GM19025 (cell line): ENCODE data around the gene ACSL1.

Source experiments
- ATAC-seq: cut with Tn5 transposase; IDR thresholded peaks from one replicate; pipeline ENCODE4 v1.9.1; 2021; ENCODE audit warnings: mild to moderate bottlenecking, low read depth, moderate library complexity; ENCODE audit not compliant: unreplicated experiment

Gene ACSL1, protein sequence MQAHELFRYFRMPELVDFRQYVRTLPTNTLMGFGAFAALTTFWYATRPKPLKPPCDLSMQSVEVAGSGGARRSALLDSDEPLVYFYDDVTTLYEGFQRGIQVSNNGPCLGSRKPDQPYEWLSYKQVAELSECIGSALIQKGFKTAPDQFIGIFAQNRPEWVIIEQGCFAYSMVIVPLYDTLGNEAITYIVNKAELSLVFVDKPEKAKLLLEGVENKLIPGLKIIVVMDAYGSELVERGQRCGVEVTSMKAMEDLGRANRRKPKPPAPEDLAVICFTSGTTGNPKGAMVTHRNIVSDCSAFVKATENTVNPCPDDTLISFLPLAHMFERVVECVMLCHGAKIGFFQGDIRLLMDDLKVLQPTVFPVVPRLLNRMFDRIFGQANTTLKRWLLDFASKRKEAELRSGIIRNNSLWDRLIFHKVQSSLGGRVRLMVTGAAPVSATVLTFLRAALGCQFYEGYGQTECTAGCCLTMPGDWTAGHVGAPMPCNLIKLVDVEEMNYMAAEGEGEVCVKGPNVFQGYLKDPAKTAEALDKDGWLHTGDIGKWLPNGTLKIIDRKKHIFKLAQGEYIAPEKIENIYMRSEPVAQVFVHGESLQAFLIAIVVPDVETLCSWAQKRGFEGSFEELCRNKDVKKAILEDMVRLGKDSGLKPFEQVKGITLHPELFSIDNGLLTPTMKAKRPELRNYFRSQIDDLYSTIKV

GRCh38 chr4:184825896-184826690 lies at the start of gene ACSL1:
Gene ACSL1 (minus strand): TSS chr4:184825968. CDS start chr4:184803514, 22,454 bp downstream.
- ATAC-seq, result peak; percentile 69

- no peak for ATAC-seq
These were observed 47.3 kb upstream of the ACSL1 start for GRCh38 chr4:184873054-184873453.

- ATAC-seq, result no peak
These were observed 45.0 kb upstream of the ACSL1 start for GRCh38 chr4:184870718-184871117.

DNA sequence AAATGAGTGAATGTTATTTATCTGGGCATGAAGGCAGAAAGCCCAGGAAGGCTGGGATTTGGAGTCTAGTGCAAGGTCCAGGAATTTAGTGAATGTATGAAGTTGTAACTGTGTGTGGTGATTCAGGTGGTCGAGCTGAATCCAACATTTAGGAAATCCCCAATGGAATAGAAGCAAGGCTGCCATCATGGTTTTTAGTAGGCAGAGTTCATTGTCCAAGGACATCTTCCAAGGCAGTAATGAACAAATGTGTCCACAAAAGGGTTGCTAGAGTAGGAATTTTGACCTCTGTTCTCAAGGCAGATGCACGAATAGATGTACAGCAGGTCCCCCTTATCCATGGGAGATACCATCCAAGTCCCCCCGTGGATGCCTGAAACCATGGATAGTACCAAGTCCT lies 42.9 kb upstream of the ACSL1 start:
- no peak for ATAC-seq

GRCh38 chr4:184863916-184864315 lies 38.1 kb upstream of the ACSL1 start:
- no peak for ATAC-seq

- no peak for ATAC-seq
These were observed 35.3 kb upstream of the ACSL1 start for GRCh38 chr4:184861047-184861446.

DNA sequence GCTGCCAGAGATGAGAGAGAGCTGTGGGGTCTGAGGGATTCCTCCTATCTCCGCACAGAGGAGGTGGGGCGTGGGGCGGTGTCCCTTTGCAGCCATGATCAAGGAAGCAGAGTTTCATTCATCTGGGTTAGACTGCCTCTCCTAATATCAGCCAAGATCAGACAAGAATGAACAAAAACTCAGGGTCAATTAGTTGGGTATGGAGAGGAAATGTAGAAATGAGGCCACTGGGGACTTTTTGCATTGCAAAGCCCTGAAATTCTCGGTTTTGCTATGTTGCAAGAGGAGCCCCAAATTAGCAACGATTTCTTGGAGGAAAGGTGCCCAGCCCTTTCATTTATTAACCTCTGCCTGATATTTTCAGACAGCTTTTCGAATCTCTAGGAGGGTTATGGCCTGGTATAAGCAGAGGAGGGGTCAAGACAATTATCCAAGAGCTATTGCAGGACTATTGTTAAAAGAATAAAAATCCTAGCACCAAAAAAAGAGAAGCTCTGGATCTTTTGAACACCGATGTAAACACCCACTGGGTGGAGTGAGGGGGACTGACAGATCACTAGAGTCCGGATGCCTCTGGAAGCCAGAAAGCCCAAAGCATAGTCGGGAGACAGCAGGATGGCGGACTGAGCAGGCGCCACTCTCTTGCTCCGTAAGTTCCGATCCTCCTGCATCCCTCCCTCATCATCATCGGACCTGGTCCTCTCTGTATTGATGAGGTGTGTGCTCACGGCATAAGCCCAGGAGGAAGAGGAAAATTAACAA lies 34.4 kb upstream of the ACSL1 start:
- ATAC-seq, result peak; percentile 69

DNA sequence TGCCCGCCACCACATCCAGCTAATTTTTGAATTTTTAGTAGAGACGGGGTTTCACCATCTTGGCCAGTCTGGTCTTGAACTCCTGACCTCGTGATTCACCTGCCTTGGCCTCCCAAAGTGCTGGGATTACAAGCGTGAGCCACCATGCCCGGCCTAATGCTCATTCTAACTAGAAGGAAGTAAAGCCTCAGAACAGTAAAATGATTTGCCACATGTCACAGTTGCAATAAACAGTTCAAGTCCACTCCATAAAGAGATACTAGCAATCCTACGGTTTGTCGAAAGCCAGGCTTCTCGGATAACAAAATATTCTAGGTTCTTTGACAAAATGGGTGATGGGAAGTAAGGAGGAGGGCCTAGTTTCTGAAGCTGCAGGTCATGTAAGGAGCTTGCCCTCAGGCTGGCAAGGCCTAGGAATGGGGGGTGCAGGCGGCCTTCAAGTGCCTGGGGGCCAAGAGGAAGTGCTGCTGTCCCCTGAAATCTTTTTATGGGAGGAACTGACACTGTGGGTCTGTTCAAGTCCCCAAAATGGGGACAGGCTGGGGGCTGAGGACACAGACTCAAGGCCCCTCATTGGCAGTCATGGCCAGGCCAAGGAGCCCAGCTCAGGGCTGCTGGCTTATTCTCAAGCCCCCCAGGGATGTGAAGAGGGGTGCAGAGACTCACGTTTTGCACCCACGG lies 31.8 kb upstream of the ACSL1 start:
- no peak for ATAC-seq

DNA sequence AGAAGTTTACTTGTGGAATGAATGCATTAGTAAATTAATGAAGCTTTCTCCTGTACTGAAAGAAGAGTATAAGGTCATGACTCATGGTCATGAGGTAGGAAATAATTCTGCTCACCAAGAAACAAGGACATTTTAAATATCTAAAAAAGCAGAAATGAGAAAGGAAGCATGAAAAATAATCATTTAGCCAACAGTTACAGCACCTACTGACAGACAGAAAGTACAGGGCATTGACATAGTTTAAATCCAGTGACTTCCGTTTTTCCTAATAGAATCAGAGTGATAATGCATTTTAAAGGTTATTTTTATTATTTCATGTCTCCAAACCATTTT lies 30.5 kb upstream of the ACSL1 start:
- no peak for ATAC-seq

DNA sequence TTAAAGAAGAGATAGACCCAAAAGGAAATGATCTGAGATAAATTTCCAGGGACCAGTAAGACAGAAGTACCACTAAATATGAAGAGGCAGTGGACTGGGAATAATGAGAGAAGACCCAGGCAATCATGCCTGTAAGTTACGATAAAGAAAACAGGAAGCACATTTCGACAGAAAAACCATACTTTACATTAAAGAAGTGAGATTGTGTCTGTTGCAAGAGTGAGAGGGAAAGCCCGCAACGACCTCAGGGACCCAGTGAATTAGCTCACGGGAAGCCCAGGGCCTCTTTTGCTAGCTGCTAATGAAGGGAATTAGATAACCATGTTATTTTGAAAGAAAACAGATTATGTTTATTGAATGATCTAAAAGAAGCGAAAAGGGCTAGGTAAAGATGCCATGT lies 28.9 kb upstream of the ACSL1 start:
- ATAC-seq, result no peak

DNA sequence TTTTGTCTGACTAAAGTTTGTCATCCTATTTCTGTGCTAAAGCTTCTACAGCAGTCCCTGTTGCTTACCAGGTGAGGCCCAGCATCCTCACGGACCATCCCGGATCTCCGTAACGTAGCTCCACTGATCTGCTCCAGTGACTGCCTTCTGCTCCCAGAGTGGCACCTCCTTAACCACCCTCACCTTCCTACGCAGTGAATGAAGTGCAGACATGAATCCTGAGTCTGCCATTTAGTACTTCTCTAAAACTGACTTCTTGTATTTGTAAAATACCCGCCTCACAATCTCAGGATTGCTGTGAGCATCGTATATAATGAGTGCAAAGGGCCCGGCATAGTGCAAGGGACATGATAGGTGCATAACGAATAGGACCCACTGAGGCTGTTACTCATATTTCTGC lies 27.7 kb upstream of the ACSL1 start:
- no peak for ATAC-seq

DNA sequence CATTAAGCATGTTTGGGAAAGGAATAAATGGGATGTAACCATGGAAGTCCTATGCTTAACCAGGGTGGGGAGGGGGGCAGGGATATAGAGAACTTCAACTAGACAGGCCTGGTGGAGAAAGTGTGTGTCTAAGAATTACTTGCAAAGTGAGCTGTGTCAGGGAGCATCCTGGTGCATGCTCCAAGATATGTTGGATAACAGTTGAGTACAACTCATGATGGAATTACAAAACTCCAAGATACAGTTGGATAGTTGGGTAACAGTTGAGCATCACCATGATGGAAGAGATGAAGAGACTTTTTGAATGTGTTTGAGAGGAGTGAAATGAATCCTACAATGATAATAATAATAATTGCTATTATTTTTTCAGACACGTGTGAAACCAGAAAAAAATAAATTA lies 26.1 kb upstream of the ACSL1 start:
- ATAC-seq, result no peak

DNA sequence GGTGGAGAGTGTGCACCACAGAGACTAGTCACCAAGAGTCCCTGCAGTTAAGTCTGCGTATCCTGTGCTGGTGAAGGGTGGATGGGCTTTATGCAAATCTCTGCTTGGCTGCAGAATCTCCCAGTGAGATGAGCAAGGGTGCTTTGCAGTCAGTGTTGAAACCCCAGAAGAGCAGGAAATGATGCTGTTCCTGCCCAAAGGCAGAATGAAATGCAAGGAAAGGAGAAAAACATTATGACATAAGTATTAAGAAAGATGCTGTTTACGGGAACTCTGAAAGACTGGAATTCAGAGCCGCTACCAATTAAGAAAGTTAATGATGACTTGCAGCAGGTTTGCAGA lies 25.4 kb upstream of the ACSL1 start:
- ATAC-seq, result peak; percentile 65

DNA sequence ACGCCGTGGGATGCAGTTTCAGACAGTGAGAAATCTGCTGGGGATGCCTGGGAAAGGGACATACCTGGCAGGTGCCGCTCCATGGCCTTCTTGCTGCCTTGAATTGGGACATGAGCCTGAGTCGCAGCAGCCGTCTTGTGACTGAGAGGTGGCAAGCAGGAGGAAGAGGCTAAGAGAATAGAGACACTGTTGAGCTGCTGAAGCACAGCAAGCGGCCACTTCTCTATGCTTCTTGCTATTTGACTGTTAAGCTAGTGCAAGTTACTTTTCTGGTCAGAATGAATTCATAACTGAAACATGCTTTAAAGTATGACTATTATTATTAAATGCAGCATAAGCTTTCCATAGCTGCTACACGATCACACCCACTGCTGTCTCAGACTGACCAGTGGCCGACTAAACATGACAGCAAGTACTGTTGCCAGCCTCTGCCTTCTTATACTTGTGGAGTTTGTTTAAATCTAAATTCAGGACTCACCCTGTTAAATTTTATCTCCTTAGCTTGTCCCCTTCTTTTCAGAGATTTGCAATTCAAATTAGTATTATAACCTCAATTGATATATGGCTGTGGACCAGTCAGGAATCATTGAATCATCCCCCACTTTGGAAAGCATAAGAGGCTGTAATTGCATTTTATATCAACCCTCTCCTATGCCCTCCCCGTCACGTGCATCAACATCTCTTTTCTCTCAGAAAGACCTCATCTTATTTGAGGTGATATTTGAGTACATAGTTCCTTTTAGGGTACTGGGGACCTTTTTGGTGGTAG lies 24.8 kb upstream of the ACSL1 start:
- peak; percentile 33 for ATAC-seq

DNA sequence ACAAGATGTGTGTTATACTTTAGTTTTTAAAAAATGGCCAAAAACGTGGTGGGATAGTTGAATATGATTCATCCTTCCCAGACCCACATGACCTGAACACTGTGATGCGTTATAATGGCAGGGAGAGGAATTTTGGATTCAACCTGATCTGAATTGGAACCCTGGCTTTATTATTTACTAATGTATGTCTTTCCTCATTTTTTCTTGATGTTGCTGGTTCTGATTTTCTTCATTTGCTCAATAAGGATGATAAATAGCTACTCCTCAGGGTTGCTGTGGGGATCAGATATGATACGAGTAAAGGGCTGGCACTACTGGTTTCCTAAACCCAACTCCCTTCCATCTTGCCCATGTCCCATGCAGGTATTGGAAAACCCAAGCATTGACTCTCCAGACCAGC lies 24.2 kb upstream of the ACSL1 start:
- ATAC-seq, result no peak

DNA sequence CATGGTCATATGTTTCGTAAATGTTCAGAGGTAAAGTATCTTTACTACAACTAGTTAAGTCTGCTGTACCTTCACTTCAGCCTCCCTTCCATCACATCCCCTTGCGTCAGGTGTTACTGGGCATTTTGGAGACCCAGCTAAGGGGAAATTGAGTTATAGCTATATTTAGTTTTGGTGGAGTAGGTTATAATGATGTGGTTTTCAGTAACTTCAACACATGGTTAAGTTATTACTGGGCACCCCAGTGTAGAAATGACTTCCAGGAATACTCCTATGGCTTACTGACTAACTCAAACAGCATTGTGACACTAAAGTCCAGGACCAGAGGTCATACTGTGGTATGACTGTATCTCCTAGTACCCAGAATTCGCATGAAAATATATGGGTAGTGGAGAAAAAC lies 23.4 kb upstream of the ACSL1 start:
- peak; percentile 25 for ATAC-seq

- ATAC-seq, result no peak
These were observed 22.7 kb upstream of the ACSL1 start for GRCh38 chr4:184848510-184848909.

- ATAC-seq, result no peak
These were observed 20.8 kb upstream of the ACSL1 start for GRCh38 chr4:184846531-184846930.

DNA sequence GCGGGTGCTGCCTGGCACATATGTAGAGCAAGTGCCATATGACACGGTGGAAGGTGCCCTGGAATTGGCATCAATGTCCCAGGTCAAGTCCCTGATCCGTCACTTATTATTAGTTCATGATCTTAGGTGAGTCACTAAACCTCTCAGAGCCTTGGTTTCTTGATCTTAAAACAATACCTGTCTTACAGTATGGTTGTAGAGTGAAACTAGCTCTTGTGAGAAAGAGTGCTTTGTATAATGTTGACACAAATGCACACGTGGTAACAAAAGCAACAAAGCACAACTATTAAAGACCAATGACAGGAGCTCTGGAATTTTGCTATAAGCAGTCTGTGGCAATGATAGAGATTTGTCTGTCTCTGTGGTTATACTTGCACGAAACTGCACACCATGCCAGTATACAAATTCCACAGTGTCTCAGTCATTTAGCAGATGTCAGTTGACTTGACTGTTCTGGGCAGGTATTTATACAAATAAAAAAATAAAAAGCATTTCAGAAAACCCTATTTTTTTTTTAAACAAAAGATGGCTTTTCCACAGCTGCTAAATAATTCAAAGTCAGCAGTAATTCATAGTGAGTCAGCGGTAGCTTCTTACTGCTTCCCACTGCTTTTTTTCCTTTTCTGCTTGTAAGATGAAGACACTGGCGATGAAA lies 19.7 kb upstream of the ACSL1 start:
- no peak for ATAC-seq
